ENCODE results near the gene PRKN.

The PRKN gene

GRCh38 chr6:161837854-161838253 is 889.7 kb downstream of the PRKN start:
- no peak for TF ChIP-seq CTCF (IDR thresholded peaks at IDR 0.05; ENCODE audit: low read depth, low read length)
- no peak overlapping the region for H3K4me3 ChIP-seq (ENCODE audit: low read depth, low read length)

GRCh38 chr6:161837449-161837735 is 890.2 kb downstream of the PRKN start:
- no peak for TF ChIP-seq CTCF (IDR thresholded peaks at IDR 0.05; ENCODE audit: low read depth, low read length)

GRCh38 chr6:161836643-161837448 is 890.7 kb downstream of the PRKN start:
- TF ChIP-seq CTCF (IDR thresholded peaks at IDR 0.05; ENCODE audit: low read depth, low read length) = no peak
- H3K4me3 ChIP-seq (ENCODE audit: low read depth, low read length) = no peak overlapping the region

More at GRCh38 chr6:161837449-161837735, 890.2 kb downstream of the PRKN start:
- no peak overlapping the region for H3K4me3 ChIP-seq (ENCODE audit: low read depth, low read length)

- no peak overlapping the region for H3K4me3 ChIP-seq (ENCODE audit: low read depth, low read length)
- TF ChIP-seq CTCF (IDR thresholded peaks at IDR 0.05; ENCODE audit: low read depth, low read length) = no peak
Observed at GRCh38 chr6:161835500-161836215, 891.9 kb downstream of the PRKN start.

GRCh38 chr6:161834426-161834825 is 893.1 kb downstream of the PRKN start:
- H3K4me3 ChIP-seq (ENCODE audit: low read depth, low read length) = no peak overlapping the region
- no peak for TF ChIP-seq CTCF (IDR thresholded peaks at IDR 0.05; ENCODE audit: low read depth, low read length)

- no peak for TF ChIP-seq CTCF (IDR thresholded peaks at IDR 0.05; ENCODE audit: low read depth, low read length)
- H3K4me3 ChIP-seq (ENCODE audit: low read depth, low read length) = no peak overlapping the region
Observed at GRCh38 chr6:161833099-161833860, 894.3 kb downstream of the PRKN start.

All from WI38 (cell line).